K562 (cell line): ENCODE data around the gene REM2. TPM values are rescaled to one million over a fixed set of nuclear protein-coding genes. Genes with fewer than 3 reads are reported as not detected.

Source experiments
- CEBPG ChIP-seq, 3 experiments: fragments of 200-800 bp in 1 of 3; sonication (Bioruptor generic) in 1 of 3; sonication (generic) in 1 of 3; formaldehyde crosslinking in 1 of 3; IDR thresholded peaks in 2 of 3; conservative IDR thresholded peaks in 1 of 3; 2 replicates each; pipeline versions ENCODE4 v1.6.1 to v1.8.0; 2016 to 2022; ENCODE audit warnings: missing compliant biosample characterization in 2 of 3, missing genetic modification characterization in 2 of 3, mild to moderate bottlenecking in 1 of 3, missing genetic modification reagents in 1 of 3
- CGGBP1 ChIP-seq: fragments of 250-450 bp; sonication (Bioruptor Pico); IDR thresholded peaks from 2 replicates; pipeline ENCODE4 v1.9.0; 2021; ENCODE audit warnings: mild to moderate bottlenecking
- ESRRB ChIP-seq: fragments of 250-450 bp; sonication (Bioruptor Pico); IDR thresholded peaks from 2 replicates; pipeline ENCODE4 v1.5.0; 2020; ENCODE audit warnings: mild to moderate bottlenecking, moderate library complexity, borderline replicate concordance
- GABPB2 ChIP-seq: fragments of 250-450 bp; sonication (Bioruptor Pico); conservative IDR thresholded peaks from 2 replicates; pipeline ENCODE4 v1.5.1; 2021; ENCODE audit warnings: mild to moderate bottlenecking
- GTF2F1 ChIP-seq: IDR thresholded peaks from 2 replicates; pipeline ENCODE4 v1.6.1; 2011; ENCODE audit warnings: low read depth, low read length, improper control_type of control experiment
- HDAC2 ChIP-seq: fragments of 450-650 bp; IDR thresholded peaks from 2 replicates; pipeline ENCODE4 v1.6.1; 2016; ENCODE audit warnings: mild to moderate bottlenecking
- ID3 ChIP-seq, 2 experiments: fragments of 250-450 bp in 1 of 2; fragments of 450-650 bp in 1 of 2; sonication (Bioruptor Pico) in 1 of 2; IDR thresholded peaks; 2 replicates each; pipeline versions ENCODE4 v1.6.1 to v1.8.0; 2016 to 2021; ENCODE audit warnings: mild to moderate bottlenecking in 2 of 2, moderate library complexity in 2 of 2, missing compliant biosample characterization in 1 of 2, missing genetic modification characterization in 1 of 2
- NCOA2 ChIP-seq, 2 experiments: fragments of 450-650 bp; IDR thresholded peaks; 2 replicates each; pipeline ENCODE4 v1.6.1; 2018; ENCODE audit warnings: mild to moderate bottlenecking in 2 of 2, moderate library complexity in 1 of 2; ENCODE audit not compliant: partially characterized antibody in 2 of 2
- NR3C1 ChIP-seq: sonication (generic); formaldehyde crosslinking; IDR thresholded peaks from 2 replicates; pipeline ENCODE4 v1.8.1; 2022; ENCODE audit warnings: missing genetic modification reagents
- PRMT5 ChIP-seq: sonication (generic); formaldehyde crosslinking; IDR thresholded peaks from 2 replicates; pipeline ENCODE4 v1.5.0; 2020; ENCODE audit warnings: missing genetic modification reagents
- RCOR1 ChIP-seq, 2 experiments: IDR thresholded peaks; 2 replicates each; pipeline ENCODE4 v1.6.1; 2012; ENCODE audit warnings: low read depth in 2 of 2, low read length in 2 of 2, borderline replicate concordance in 1 of 2, improper control_type of control experiment in 1 of 2
- RFX5 ChIP-seq: IDR thresholded peaks from 2 replicates; pipeline ENCODE4 v1.6.1; 2011; ENCODE audit warnings: low read depth, mild to moderate bottlenecking, improper control_type of control experiment, low read length
- SIX5 ChIP-seq, 2 experiments: IDR thresholded peaks; 2 replicates each; pipeline ENCODE4 v1.6.1; 2011; ENCODE audit warnings: low read length in 2 of 2, borderline replicate concordance in 1 of 2, low read depth in 1 of 2, mild to moderate bottlenecking in 1 of 2, moderate library complexity in 1 of 2; ENCODE audit not compliant: insufficient read depth in 1 of 2
- SMC3 ChIP-seq: conservative IDR thresholded peaks from 2 replicates; pipeline ENCODE4 v1.6.1; 2011; ENCODE audit warnings: low read depth, low read length, improper control_type of control experiment; ENCODE audit not compliant: insufficient read depth
- SNRNP70 ChIP-seq: fragments of 200-400 bp; formaldehyde crosslinking; optimal IDR thresholded peaks from 2 replicates; pipeline ENCODE3; 2017; ENCODE audit warnings: low read depth, low read length
- SRSF1 ChIP-seq: fragments of 200-400 bp; formaldehyde crosslinking; IDR thresholded peaks from 2 replicates; pipeline ENCODE4 v1.6.1; 2017; ENCODE audit warnings: mild to moderate bottlenecking, low read depth, low read length, moderate library complexity
- WHSC1 ChIP-seq: IDR thresholded peaks from one replicate; pipeline ENCODE4 v1.6.1; 2012; ENCODE audit warnings: low read length, control low read depth, inconsistent platforms
- ZMIZ1 ChIP-seq, 2 experiments: fragments of 150-350 bp in 1 of 2; IDR thresholded peaks; 2 replicates each; pipeline ENCODE4 v1.6.1; 2012 to 2016; ENCODE audit warnings: low read depth in 2 of 2, low read length in 2 of 2, mild to moderate bottlenecking in 1 of 2, moderate library complexity in 1 of 2
- ZNF12 ChIP-seq: sonication (generic); formaldehyde crosslinking; IDR thresholded peaks from 2 replicates; pipeline ENCODE4 v1.4.0; 2020; ENCODE audit warnings: mild to moderate bottlenecking, missing genetic modification reagents
- ZNF507 ChIP-seq: conservative IDR thresholded peaks from 2 replicates; pipeline ENCODE4 v1.6.1; 2017; ENCODE audit warnings: missing genetic modification characterization, missing compliant biosample characterization
- ZNF511 ChIP-seq: sonication (generic); formaldehyde crosslinking; IDR thresholded peaks from 2 replicates; pipeline ENCODE4 v1.8.0; 2022; ENCODE audit warnings: mild to moderate bottlenecking, missing genetic modification reagents
- ZNF583 ChIP-seq: fragments of 250-450 bp; sonication (Bioruptor Pico); IDR thresholded peaks from 2 replicates; pipeline ENCODE4 v1.4.0; 2020
- ZSCAN29 ChIP-seq: fragments of 450-650 bp; IDR thresholded peaks from 2 replicates; pipeline ENCODE4 v1.6.1; 2017
- polyA plus RNA-seq, 8 experiments: library from polyadenylated mRNA; depleted of rRNA in 4 of 8; stranded (reverse) in 5 of 8; unstranded in 3 of 8; fragments of >200 nt; fragmentation: Nextera tagmentation in 2 of 8; fragmentation: Illumina TruSeq in 1 of 8; extraction: Ambion mirVana in 2 of 8; extraction: Trizol in 1 of 8; gene quantifications; 2 replicates each; pipeline versions ENCODE4 v1.2.1 to v1.2.3, GENCODE V29; 2011 to 2014; ENCODE audit warnings: inconsistent platforms in 1 of 8, missing spikeins in 1 of 8
- total RNA-seq, 7 experiments: library from RNA; depleted of rRNA in 6 of 7; stranded (reverse); fragments of >200 nt in 6 of 7; fragmentation: Illumina TruSeq in 2 of 7; extraction: Trizol in 2 of 7; gene quantifications; 2 replicates each; pipeline versions ENCODE4 v1.2.1 to v1.2.3, GENCODE V29; 2011 to 2021; ENCODE audit warnings: low replicate concordance in 1 of 7

REM2 gene
- total and polyA plus RNA-seq, 9 of the 15 experiments (the other 6 are each of a cell fraction or from before 2014, with no cell fraction given) = 0.18 to 1.0 (median 0.38) TPM

GRCh38 chr14:22918804-22919600 lies 36.0 kb downstream of the REM2 start, which contains the start of gene RBM23 (continued):
- TF ChIP-seq RCOR1 (IDR thresholded peaks at IDR 0.05; ENCODE audit: borderline replicate concordance in 1 of 2, low read depth in 2 of 2, low read length in 2 of 2) (peak in 1 of 2 experiments; percentile 75; a peak in 2 of 4 replicates), ZMIZ1 (IDR thresholded peaks at IDR 0.05; ENCODE audit: low read depth in 2 of 2, low read length in 2 of 2) (peak in 1 of 2 experiments; percentile 53; a peak in 1 of 4 replicates), NR3C1 (CRISPR knock-in tag) (no peak), SMC3 (no peak), ESRRB (CRISPR knock-in tag) (no peak), CGGBP1 (CRISPR knock-in tag) (no peak), ZNF511 (CRISPR knock-in tag) (peak; percentile 94; the same call in 1 of the 2 replicates), HDAC2 (no peak), SIX5 (IDR thresholded peaks at IDR 0.05; ENCODE audit: borderline replicate concordance in 1 of 2, insufficient read depth in 1 of 2, low read depth in 1 of 2, low read length in 2 of 2) (no peak), CEBPG (CRISPR knock-in tag; IDR thresholded peaks at IDR 0.05) (no peak; the same call in 1 of the 2 replicates), CEBPG (tag; conservative IDR thresholded peaks at IDR 0.05 in 1 of 2, IDR thresholded peaks at IDR 0.05 in 1 of 2) (peak in 1 of 2 experiments; percentile 63; a peak in 3 of 4 replicates), GTF2F1 (peak; percentile 41; the same call in 1 of the 2 replicates), NCOA2 (IDR thresholded peaks at IDR 0.05; ENCODE audit: partially characterized antibody in 2 of 2) (no peak), ZNF507 (tag) (no peak), ZNF583 (CRISPR knock-in tag) (0 out of 2 replicates have a peak, but pooled peaks have one; percentile 47), SRSF1 (no peak), RFX5 (peak; percentile 84), ZSCAN29 (peak; percentile 100), ID3 (CRISPR knock-in tag; IDR thresholded peaks at IDR 0.05) (no peak), ID3 (tag; IDR thresholded peaks at IDR 0.05) (no peak; the same call in none of the 2 replicates), GABPB2 (CRISPR knock-in tag) (no peak), WHSC1 (no peak), ZNF12 (CRISPR knock-in tag) (no peak), PRMT5 (CRISPR knock-in tag) (no peak), SNRNP70 (no peak)
